HG02870 (cell line): ENCODE data around the gene CACNB4.
"Not testable (repeated sequence)": the region's sequence is repeated elsewhere in the genome, so short reads cannot be mapped to it uniquely, and the experiment has no call there.

Source experiments
- ATAC-seq: cut with Tn5 transposase; IDR thresholded peaks from one replicate; pipeline ENCODE4 v1.9.1; 2021; ENCODE audit warnings: mild to moderate bottlenecking, moderate library complexity; ENCODE audit not compliant: unreplicated experiment

Gene CACNB4

DNA sequence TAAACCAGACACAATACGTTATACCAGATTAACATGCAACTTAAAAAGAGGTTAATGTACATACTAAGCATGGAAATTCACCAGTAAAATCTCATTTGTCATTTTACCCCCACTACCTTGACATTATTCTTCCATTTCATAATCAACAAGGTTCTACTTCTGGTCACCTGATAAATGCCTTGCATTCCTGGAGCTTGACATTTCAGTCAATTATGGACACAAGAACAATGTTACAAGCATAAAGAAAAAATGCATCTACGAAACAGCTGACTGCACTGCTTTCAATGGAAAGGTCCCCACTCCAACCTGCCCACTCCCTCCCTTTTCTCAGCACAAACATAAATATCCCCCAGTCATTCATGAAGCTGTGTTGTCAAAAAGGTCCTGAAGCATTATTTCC is 302.1 kb downstream of the CACNB4 start:
- ATAC-seq, result no peak

DNA sequence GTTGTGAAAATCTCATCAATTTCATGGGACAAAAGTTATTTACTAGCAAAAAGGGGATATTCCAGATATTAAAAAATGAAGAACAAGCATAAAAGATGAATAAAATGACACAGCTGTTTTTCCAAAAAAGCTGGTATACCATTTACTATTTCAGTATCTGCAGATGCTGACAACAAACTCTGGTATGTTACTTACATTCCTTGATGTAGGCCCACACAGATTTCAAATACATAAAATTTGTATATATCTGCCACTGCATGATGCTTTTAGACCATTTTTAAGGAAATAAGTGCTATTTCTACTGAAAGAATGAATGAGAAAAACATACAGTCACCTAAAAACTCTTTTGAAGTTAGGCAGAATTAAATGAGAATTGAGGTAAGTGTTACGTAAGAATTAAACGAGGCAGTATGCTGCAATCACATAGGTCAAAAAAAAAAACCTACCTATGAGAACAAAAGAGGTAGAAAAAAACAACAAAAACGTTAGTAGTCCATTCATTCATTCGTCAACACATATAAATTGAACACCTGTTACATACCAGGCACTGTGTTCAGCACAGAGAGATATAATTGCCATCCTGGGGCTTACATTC is 303.1 kb downstream of the CACNB4 start:
- ATAC-seq, result no peak

- ATAC-seq, result not testable (repeated sequence)
Measured at GRCh38 chr2:151794422-151794821, 304.4 kb downstream of the CACNB4 start.

- ATAC-seq, result no peak
Measured at GRCh38 chr2:151793123-151793522, 305.7 kb downstream of the CACNB4 start.

DNA sequence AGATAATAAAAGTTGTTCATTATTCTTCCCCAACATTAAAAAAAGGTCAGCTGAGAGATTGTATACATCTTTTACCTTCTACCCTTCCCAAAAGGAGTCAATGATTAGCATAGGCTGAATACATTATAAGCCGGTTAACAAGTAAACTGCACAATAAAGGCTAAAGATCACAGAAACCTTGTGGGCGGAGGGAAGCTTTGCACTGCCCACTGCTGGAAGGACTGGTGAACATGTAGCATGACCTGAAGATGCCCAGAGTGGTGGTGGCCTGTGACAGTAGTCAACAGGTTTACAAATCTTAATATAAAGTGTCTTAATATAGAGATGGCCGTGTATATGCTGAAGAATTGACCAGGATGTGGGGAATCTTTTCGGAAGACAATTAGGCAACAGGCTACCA is 306.3 kb downstream of the CACNB4 start:
- ATAC-seq, result no peak

- no peak for ATAC-seq
Measured at GRCh38 chr2:151791545-151791944, 307.3 kb downstream of the CACNB4 start.

- ATAC-seq, result no peak
Measured at GRCh38 chr2:151790689-151791088, 308.2 kb downstream of the CACNB4 start.

- no peak for ATAC-seq
Measured at GRCh38 chr2:151789055-151789834, 309.6 kb downstream of the CACNB4 start.

- ATAC-seq, result no peak
Measured at GRCh38 chr2:151786483-151786882, 312.4 kb downstream of the CACNB4 start.

- ATAC-seq, result no peak
Measured at GRCh38 chr2:151786077-151786476, 312.8 kb downstream of the CACNB4 start.

DNA sequence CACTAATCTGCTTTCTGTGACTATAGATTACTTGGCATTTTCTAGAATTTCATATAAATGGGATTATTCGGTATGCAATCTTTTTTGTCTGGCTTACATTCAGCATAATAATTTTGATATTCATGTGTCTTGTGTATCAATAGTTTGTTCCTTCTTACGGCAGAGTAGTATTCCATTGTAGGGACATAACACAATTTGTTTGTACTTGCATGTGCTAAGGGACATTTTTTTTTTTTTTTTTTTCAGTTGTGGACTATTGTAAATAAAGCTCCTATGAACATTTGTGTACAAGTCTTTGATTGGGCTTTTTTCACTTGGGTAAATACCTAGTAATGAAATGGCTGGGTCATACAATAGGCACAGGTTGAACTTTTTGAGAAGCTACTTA is 315.7 kb downstream of the CACNB4 start:
- no peak for ATAC-seq
